PC-3 (cell line): ENCODE results near the gene PTPN5.

Source experiments
- EZH2 ChIP-seq: fragments of 300-600 bp; sonication (generic); IDR thresholded peaks from one replicate; pipeline ENCODE4 v1.6.1; 2017; ENCODE audit warnings: antibody characterized with exemption, mild to moderate bottlenecking, low read length; ENCODE audit not compliant: unreplicated experiment
- TF ChIP-seq, protein P1 (sequence below): fragments of 300-600 bp; sonication (generic); conservative IDR thresholded peaks from 2 replicates; pipeline ENCODE4 v1.5.1; 2017; ENCODE audit warnings: antibody characterized with exemption, low read depth, mild to moderate bottlenecking, low read length

DNA sequence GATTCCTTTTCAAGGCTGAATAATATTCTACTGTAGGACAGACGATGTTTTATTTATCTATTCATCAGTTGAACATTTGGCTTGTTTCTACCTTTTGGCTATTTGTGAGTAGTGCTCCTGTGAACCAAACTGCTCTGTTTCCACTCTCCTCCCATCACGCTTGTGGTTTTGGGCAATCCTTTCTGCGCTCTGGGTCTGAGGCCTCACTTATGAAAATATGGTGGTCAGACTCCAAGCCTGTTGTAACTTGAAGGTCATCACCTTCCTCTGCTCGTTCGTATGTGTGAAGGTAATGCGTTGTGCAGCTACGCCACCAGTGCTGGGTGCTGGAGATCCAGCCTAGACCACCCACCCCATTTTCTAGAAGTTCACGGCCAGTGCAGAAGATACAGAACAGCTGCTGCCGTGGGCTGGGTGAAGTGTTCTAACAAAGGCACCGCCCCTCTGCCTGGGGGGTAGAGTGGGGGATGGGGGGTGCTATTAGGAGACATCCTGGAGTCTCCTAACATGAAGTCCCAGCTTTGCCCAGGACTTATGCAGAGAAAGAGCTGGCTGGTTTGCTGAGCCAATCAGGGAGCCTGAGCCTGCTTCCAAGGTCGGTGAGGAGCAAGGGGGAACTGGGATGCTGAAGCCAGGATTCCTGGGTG, 21.0 kb downstream of the PTPN5 start:
- TF ChIP-seq, protein P1, sequence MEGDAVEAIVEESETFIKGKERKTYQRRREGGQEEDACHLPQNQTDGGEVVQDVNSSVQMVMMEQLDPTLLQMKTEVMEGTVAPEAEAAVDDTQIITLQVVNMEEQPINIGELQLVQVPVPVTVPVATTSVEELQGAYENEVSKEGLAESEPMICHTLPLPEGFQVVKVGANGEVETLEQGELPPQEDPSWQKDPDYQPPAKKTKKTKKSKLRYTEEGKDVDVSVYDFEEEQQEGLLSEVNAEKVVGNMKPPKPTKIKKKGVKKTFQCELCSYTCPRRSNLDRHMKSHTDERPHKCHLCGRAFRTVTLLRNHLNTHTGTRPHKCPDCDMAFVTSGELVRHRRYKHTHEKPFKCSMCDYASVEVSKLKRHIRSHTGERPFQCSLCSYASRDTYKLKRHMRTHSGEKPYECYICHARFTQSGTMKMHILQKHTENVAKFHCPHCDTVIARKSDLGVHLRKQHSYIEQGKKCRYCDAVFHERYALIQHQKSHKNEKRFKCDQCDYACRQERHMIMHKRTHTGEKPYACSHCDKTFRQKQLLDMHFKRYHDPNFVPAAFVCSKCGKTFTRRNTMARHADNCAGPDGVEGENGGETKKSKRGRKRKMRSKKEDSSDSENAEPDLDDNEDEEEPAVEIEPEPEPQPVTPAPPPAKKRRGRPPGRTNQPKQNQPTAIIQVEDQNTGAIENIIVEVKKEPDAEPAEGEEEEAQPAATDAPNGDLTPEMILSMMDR = no peak
- no peak for TF ChIP-seq EZH2
